AG04450 (cell line): ENCODE results near the gene PVR. TPM values are rescaled to one million over a fixed set of nuclear protein-coding genes. Genes with fewer than 3 reads are reported as not detected.
"Not testable (repeated sequence)": the region's sequence is repeated elsewhere in the genome, so short reads cannot be mapped to it uniquely, and the experiment has no call there.

Experiments used
- CTCF ChIA-PET: fragments of 300-600, 350-600 bp; formaldehyde crosslinking; extraction: SDS; loops from one replicate; lab custom pipeline; 2022; ENCODE audit warnings: antibody characterized with exemption, inconsistent platforms; lab: Charles Lee
- POLR2A ChIA-PET: fragments of 350-600 bp; formaldehyde crosslinking; extraction: SDS; loops from one replicate; lab custom pipeline; 2021; ENCODE audit warnings: antibody characterized with exemption, inconsistent platforms; lab: Yijun Ruan, JAX
- DNase-seq: peaks from one replicate; pipeline ENCODE4 v3.0.0-alpha.2; 2011; ENCODE audit warnings: low read depth, low spot score
- H3K27ac ChIP-seq: one replicate; pipeline ENCODE4 v1.5.1; 2012; ENCODE audit warnings: low read depth, low read length, control low read depth
- H3K27me3 ChIP-seq: one replicate; pipeline ENCODE4 v1.6.0; 2012; ENCODE audit warnings: low read length; ENCODE audit not compliant: control insufficient read depth, insufficient read depth
- H3K4me3 ChIP-seq: 2 replicates; pipeline ENCODE4 v1.5.1; 2011; ENCODE audit warnings: mild to moderate bottlenecking, low read depth, low read length, control low read depth
- H3K9me3 ChIP-seq: 2 replicates; pipeline ENCODE4 v1.5.1; 2012; ENCODE audit warnings: low read length; ENCODE audit not compliant: control insufficient read depth, insufficient read depth
- CTCF ChIP-seq: IDR thresholded peaks from 2 replicates; pipeline ENCODE4 v1.5.1; 2011; ENCODE audit warnings: low read depth, low read length, control low read depth, inconsistent platforms
- polyA plus RNA-seq: library from polyadenylated mRNA; depleted of rRNA; stranded (reverse); fragments of >200 nt; gene quantifications from 2 replicates; pipeline ENCODE4 v1.2.3, GENCODE V29; 2011

The PVR gene
- polyA plus RNA-seq, 1 experiment: 125 TPM

DNA sequence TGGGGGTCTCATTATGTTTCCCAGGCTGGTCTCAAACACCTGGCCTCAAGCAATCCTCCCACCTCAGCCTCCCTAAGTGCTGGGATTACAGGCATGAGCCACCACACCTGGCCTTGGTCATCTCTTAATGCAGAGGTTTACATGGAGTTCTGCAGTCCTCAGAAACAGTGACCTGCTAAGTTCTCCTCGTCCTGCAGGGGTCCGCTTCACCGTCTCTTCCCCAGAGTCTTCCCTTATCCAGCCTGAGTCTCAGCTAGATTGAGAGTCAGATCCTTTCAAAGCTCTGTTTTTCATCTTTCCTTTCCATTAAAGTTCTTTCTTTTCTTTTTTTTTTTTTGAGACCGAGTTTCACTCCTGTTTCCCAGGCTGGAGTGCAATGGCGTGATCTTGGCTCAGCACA is 33.2 kb upstream of the PVR start:
- H3K27me3 ChIP-seq, H3K27ac ChIP-seq, DNase-seq, H3K4me3 ChIP-seq, H3K9me3 ChIP-seq: not testable (repeated sequence)
- ChIA-PET POLR2A (interaction anchor here (0.6 kb wide), 1 partner anchor 210 kb away, joined by 3 read pairs; no protein-coding TSS in a partner anchor), CTCF (interaction anchor here (0.9 to 1.7 kb wide), 3 partner anchors 40 to 174 kb away, joined by 3 read pairs; no protein-coding TSS in a partner anchor)
- TF ChIP-seq CTCF: peak; percentile 17; the same call in 1 of the 2 replicates

DNA sequence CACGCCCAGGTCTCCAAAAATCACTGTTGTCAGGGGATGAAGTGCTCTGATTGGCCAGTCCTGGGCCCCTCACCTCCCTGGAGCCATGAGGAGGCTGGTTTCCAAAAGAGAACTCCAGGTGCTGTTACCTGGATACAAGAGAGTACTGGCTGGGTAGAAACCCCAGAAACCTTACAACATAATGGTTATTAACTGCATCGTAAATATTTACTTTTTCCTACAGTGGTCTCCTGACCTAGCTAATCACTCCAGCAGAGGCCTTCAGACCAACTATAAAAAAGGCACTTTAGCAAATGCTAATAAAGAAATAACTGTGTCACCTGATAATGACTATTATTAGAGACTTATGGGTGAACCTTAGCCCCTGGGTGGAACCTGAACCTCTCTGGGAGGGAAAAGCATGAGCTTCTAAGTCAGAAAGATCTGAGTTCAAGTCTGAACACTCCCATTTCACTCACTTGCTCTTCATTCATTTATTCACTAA is 31.9 kb upstream of the PVR start:
- no peak for DNase-seq
- CTCF ChIA-PET: no interaction called here

GRCh38 chr19:44613295-44614178 is 30.2 kb upstream of the PVR start, which contains the start of gene IGSF23:
IGSF23 (plus strand) TSS chr19:44613563; CDS start chr19:44613646, 83 bp downstream.
- ChIA-PET POLR2A (no interaction called here), CTCF (no interaction called here)
- H3K27me3 ChIP-seq: no peaks in the 10 kb centered on the region
- no peak within 1 kb of the TSS for H3K4me3 ChIP-seq
- peaks cover 8% of the 10 kb centered on the region for H3K9me3 ChIP-seq
- no peak within 1 kb of the TSS for H3K27ac ChIP-seq
- DNase-seq: no peak
- no peak for TF ChIP-seq CTCF

More for the DNA sequence above, 31.9 kb upstream of the PVR start:
- H3K27ac ChIP-seq: no peak overlapping the region
- POLR2A ChIA-PET: no interaction called here
- no peak for TF ChIP-seq CTCF
- no peak overlapping the region for H3K4me3 ChIP-seq
- no peaks in the 10 kb centered on the region for H3K27me3 ChIP-seq
- H3K9me3 ChIP-seq: no peaks in the 10 kb centered on the region; the same call in 1 of the 2 replicates

GRCh38 chr19:44614313-44614712 is 29.4 kb upstream of the PVR start:
- TF ChIP-seq CTCF: no peak
- ChIA-PET CTCF (no interaction called here), POLR2A (no interaction called here)
- no peak for DNase-seq
- peaks cover 11% of the 10 kb centered on the region for H3K9me3 ChIP-seq
- H3K27ac ChIP-seq: no peak overlapping the region
- no peaks in the 10 kb centered on the region for H3K27me3 ChIP-seq
- no peak overlapping the region for H3K4me3 ChIP-seq

GRCh38 chr19:44615863-44616247 is 27.9 kb upstream of the PVR start:
- Histone ChIP-seq H3K27me3 (no peaks in the 10 kb centered on the region), H3K9me3 (peaks cover 12% of the 10 kb centered on the region), H3K4me3 (no peak overlapping the region), H3K27ac (no peak overlapping the region)
- TF ChIP-seq CTCF: no peak
- DNase-seq: no peak
- ChIA-PET POLR2A (interaction anchor here (0.6 kb wide), 1 partner anchor 193 kb away, joined by 3 read pairs; no protein-coding TSS in a partner anchor), CTCF (interaction anchor here (0.6 to 1.3 kb wide), 2 partner anchors 39 to 46 kb away, joined by 3 to 4 read pairs; no protein-coding TSS in a partner anchor)
